Tibial nerve (tissue), 4 donors: Measurements from ENCODE around the gene TNFRSF12A.

Source experiments
- EP300 ChIP-seq, 2 donors: sonication (generic); formaldehyde crosslinking; IDR thresholded peaks; one replicate each; pipeline ENCODE4 v1.6.1; 2017; ENCODE audit warnings: antibody characterized with exemption in 2 of 2, mild to moderate bottlenecking in 1 of 2
- POLR2A ChIP-seq, 2 donors: fragments of 450-650 bp; IDR thresholded peaks; one replicate each; pipeline ENCODE4 v1.6.1; 2017; ENCODE audit warnings: antibody characterized with exemption in 2 of 2, mild to moderate bottlenecking in 2 of 2, moderate library complexity in 2 of 2
- TF ChIP-seq, protein P1 (sequence below), 5 experiments: fragments of 200-600 bp in 3 of 5; fragments of 450-650 bp in 2 of 5; sonication (generic) in 3 of 5; IDR thresholded peaks; one replicate each; pipeline ENCODE4 v1.5.1; 2016 to 2019; ENCODE audit warnings: antibody characterized with exemption in 5 of 5, mild to moderate bottlenecking in 3 of 5, moderate library complexity in 2 of 5

DNA sequence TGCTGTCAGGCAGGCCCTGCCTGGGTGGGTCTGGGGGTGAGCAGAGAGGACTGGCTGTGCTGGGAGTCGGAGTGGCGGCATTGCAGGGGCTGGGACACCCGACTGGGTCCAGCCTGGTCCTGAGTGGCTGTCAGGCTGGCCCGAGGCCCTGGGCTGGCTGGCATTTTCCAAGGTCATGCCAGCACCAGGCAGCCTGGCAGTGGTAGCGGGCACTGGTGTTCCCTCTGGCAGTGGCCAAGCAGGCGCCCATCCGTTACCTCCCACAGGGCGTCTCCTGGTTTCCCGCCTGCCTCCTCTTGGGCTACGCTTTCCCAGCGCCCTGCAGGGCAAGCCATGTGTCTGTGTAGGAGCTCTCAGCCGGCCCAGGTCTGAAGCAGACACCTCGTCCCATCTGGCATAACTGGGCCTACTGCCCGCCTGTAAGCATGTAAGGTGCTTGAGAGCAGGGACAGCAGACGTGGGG, 34.2 kb upstream of the TNFRSF12A start:
- TF ChIP-seq, protein P1, sequence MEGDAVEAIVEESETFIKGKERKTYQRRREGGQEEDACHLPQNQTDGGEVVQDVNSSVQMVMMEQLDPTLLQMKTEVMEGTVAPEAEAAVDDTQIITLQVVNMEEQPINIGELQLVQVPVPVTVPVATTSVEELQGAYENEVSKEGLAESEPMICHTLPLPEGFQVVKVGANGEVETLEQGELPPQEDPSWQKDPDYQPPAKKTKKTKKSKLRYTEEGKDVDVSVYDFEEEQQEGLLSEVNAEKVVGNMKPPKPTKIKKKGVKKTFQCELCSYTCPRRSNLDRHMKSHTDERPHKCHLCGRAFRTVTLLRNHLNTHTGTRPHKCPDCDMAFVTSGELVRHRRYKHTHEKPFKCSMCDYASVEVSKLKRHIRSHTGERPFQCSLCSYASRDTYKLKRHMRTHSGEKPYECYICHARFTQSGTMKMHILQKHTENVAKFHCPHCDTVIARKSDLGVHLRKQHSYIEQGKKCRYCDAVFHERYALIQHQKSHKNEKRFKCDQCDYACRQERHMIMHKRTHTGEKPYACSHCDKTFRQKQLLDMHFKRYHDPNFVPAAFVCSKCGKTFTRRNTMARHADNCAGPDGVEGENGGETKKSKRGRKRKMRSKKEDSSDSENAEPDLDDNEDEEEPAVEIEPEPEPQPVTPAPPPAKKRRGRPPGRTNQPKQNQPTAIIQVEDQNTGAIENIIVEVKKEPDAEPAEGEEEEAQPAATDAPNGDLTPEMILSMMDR (IDR thresholded peaks at IDR 0.05) = no peak
- TF ChIP-seq POLR2A (IDR thresholded peaks at IDR 0.05) (no peak), EP300 (IDR thresholded peaks at IDR 0.05) (no peak)
